ENCODE measurements around the gene TTYH3. TPM values are rescaled to one million over a fixed set of nuclear protein-coding genes. Genes with fewer than 3 reads are reported as not detected.
"Not testable (repeated sequence)": the region's sequence is repeated elsewhere in the genome, so short reads cannot be mapped to it uniquely, and the experiment has no call there.

TTYH3 gene, protein sequence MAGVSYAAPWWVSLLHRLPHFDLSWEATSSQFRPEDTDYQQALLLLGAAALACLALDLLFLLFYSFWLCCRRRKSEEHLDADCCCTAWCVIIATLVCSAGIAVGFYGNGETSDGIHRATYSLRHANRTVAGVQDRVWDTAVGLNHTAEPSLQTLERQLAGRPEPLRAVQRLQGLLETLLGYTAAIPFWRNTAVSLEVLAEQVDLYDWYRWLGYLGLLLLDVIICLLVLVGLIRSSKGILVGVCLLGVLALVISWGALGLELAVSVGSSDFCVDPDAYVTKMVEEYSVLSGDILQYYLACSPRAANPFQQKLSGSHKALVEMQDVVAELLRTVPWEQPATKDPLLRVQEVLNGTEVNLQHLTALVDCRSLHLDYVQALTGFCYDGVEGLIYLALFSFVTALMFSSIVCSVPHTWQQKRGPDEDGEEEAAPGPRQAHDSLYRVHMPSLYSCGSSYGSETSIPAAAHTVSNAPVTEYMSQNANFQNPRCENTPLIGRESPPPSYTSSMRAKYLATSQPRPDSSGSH
- 10 to 100 TPM; 26.8 to 27.2 TPM for total RNA-seq

GRCh38 chr7:2631946-2632732 lies at the start of gene TTYH3:
TSS of gene TTYH3 (plus strand) at chr7:2631986. CDS start at chr7:2632156, 170 bp downstream.
- H3K27me3 Mint-ChIP-seq, result no peaks in the 10 kb centered on the region
- no peaks in the 10 kb centered on the region for H3K36me3 Mint-ChIP-seq
- H3K4me3 Mint-ChIP-seq, result peak within 1 kb of the TSS; percentile 93
- no peak for DNase-seq
- peaks cover 16% of the 10 kb centered on the region for H3K4me1 Mint-ChIP-seq
- H3K27ac Mint-ChIP-seq, result peak within 1 kb of the TSS; percentile 86
- no peaks in the 10 kb centered on the region for H3K9me3 Mint-ChIP-seq

- H3K9me3 Mint-ChIP-seq, result no peaks in the 10 kb centered on the region
- no peaks in the 10 kb centered on the region for H3K27me3 Mint-ChIP-seq
- DNase-seq, result no peak
- H3K27ac Mint-ChIP-seq, result no peak overlapping the region
- no peaks in the 10 kb centered on the region for H3K4me1 Mint-ChIP-seq
- H3K4me3 Mint-ChIP-seq, result no peak overlapping the region
- H3K36me3 Mint-ChIP-seq, result no peaks in the 10 kb centered on the region
Measured at GRCh38 chr7:2582006-2582735, 49.6 kb upstream of the TTYH3 start.

- Mint-ChIP-seq H3K36me3 (no peaks in the 10 kb centered on the region), H3K27me3 (no peaks in the 10 kb centered on the region), H3K4me3 (no peak overlapping the region), H3K4me1 (no peaks in the 10 kb centered on the region), H3K27ac (no peak overlapping the region), H3K9me3 (no peaks in the 10 kb centered on the region)
- DNase-seq, result no peak
Measured at GRCh38 chr7:2583798-2584580, 47.8 kb upstream of the TTYH3 start.

GRCh38 chr7:2585446-2585845 lies 46.3 kb upstream of the TTYH3 start:
- no peaks in the 10 kb centered on the region for H3K4me1 Mint-ChIP-seq
- H3K4me3 Mint-ChIP-seq, result no peak overlapping the region
- no peaks in the 10 kb centered on the region for H3K36me3 Mint-ChIP-seq
- no peak for DNase-seq
- H3K27me3 Mint-ChIP-seq, result no peaks in the 10 kb centered on the region
- no peaks in the 10 kb centered on the region for H3K9me3 Mint-ChIP-seq
- no peak overlapping the region for H3K27ac Mint-ChIP-seq

DNA sequence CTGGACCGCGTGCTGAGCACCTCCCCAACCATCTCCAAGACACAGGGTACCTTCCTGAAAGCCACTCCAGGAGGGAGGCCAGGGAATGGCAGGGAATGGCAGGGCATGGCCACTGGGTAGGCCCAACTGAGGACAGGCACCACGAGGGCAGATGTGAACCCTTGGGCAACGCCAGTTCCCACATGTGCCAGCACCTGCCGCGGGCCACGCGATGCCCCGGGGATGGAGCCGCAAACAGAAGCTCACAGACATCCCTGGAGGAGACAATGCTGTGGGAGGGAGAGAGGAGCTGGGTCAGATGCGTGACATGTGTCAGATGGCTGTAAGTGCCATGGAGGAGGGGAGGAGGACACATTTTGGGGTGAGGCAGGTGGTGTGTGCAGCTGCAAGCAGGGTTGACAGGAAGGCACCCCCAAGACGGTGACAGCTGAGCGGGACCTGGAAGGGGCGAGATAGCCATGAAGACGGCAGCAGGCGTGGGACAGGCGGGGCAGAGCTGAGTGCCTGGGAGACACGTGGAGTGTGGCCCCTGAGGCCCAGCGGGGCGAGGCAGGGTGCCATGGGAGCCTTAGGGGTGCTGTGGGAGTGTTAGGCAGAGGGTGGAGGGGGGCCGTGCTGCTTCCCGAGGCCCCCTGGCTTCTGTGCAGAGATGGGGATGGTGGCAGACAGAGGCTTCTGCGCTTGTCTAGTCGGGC lies 45.3 kb upstream of the TTYH3 start:
- Mint-ChIP-seq H3K27ac (no peak overlapping the region), H3K4me1 (no peaks in the 10 kb centered on the region), H3K9me3 (no peaks in the 10 kb centered on the region), H3K36me3 (no peaks in the 10 kb centered on the region), H3K4me3 (no peak overlapping the region), H3K27me3 (no peaks in the 10 kb centered on the region)
- DNase-seq, result no peak

DNA sequence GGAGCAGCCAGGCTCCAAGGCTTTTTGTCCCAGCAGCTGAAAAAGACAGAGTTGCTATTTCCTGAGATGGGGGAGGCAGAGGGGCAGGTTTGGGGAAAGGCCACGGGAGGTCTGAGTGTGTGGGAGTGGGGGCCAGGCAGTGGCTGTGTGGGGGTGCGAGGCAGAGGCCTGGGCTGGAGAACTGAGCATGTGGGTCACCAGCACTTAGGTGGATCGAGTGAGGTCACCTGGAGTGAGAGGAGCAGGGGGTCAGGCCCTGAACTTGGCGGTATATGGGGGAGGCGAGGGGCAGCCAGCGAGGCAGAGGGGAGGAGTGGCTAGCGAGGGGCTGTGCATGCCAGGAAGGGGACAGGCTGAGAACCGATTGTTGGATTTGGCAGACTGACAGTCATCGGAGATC lies 44.7 kb upstream of the TTYH3 start:
- Mint-ChIP-seq H3K36me3 (no peaks in the 10 kb centered on the region), H3K27me3 (no peaks in the 10 kb centered on the region), H3K4me1 (no peaks in the 10 kb centered on the region), H3K4me3 (no peak overlapping the region), H3K9me3 (no peaks in the 10 kb centered on the region), H3K27ac (no peak overlapping the region)
- no peak for DNase-seq

DNA sequence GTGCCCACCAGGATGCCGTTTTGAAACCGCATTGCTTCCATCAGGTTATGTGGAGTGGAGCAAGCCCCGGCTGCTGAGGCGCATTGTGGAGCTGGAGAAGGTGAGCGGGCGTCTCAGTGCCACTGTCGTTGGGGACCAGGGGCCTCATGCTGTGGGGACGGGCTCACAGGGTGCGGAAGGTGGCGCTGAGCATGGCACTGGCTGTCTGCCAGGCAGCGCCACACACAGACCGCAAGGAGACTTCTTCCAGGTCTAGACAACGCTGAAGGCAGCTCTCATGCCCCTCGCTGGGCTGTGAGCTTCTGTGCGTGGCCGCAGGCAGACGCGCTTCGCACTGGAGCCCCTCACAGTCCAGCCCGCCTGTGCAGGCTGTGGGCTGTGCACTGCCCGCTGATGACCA lies 44.0 kb upstream of the TTYH3 start:
- no peak overlapping the region for H3K4me3 Mint-ChIP-seq
- no peaks in the 10 kb centered on the region for H3K4me1 Mint-ChIP-seq
- H3K36me3 Mint-ChIP-seq, result peaks cover 1% of the 10 kb centered on the region
- no peak for DNase-seq
- no peak overlapping the region for H3K27ac Mint-ChIP-seq
- no peaks in the 10 kb centered on the region for H3K27me3 Mint-ChIP-seq
- H3K9me3 Mint-ChIP-seq, result no peaks in the 10 kb centered on the region

DNA sequence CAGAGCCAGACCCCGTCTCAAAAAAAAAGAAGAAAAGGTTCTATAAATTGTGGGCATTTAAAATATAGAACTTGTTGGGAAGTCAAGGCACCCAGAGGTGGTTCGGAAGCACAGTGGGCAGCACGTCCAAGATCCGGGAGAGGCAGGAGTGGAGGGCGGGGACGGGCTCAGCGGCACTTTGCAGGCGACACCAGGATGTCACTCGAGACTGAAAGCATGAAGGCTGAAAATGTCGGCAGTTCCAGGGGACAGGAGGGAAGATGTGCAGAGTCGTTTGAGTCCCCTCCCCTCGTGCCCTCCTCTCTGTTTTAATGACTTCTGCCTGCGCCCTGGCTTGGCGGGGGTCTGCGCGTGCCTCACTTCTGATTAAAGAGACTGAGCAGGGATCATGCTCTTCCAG lies 42.4 kb upstream of the TTYH3 start:
- Mint-ChIP-seq H3K4me1 (no peaks in the 10 kb centered on the region), H3K27me3 (no peaks in the 10 kb centered on the region), H3K4me3 (no peak overlapping the region), H3K36me3 (peaks cover 4% of the 10 kb centered on the region), H3K27ac (no peak overlapping the region), H3K9me3 (no peaks in the 10 kb centered on the region)
- no peak for DNase-seq

DNA sequence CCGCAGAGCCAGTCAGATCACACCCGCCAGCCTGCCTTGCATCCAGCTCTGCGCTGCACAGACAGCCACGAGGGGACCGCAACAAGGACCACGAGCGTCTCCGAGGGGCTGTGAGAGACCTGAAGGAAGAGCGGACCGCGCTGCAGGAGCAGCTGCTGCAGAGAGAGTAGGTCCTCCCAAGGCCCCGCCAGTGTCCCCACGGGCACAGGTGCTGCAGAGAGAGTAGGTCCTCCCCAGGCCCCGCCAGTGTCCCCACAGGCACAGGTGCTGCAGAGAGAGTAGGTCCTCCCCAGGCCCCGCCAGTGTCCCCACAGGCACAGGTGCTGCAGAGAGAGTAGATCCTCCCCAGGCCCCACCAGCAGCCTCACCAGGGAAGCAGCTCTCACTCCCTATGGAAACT lies 41.8 kb upstream of the TTYH3 start:
- not testable (repeated sequence) for H3K27ac Mint-ChIP-seq

GRCh38 chr7:2592375-2592865 lies 39.4 kb upstream of the TTYH3 start:
- no peaks in the 10 kb centered on the region for H3K4me1 Mint-ChIP-seq
- no peaks in the 10 kb centered on the region for H3K9me3 Mint-ChIP-seq
- no peak overlapping the region for H3K27ac Mint-ChIP-seq
- H3K36me3 Mint-ChIP-seq, result peaks cover 4% of the 10 kb centered on the region
- no peak for DNase-seq
- no peak overlapping the region for H3K4me3 Mint-ChIP-seq
- no peaks in the 10 kb centered on the region for H3K27me3 Mint-ChIP-seq

More for the DNA sequence above, 41.8 kb upstream of the TTYH3 start:
- H3K9me3 Mint-ChIP-seq, H3K36me3 Mint-ChIP-seq, H3K27me3 Mint-ChIP-seq, DNase-seq, H3K4me1 Mint-ChIP-seq, H3K4me3 Mint-ChIP-seq: not testable (repeated sequence)

GRCh38 chr7:2593036-2593727 lies 38.6 kb upstream of the TTYH3 start:
- no peak overlapping the region for H3K27ac Mint-ChIP-seq
- no peak overlapping the region for H3K4me3 Mint-ChIP-seq
- no peak for DNase-seq
- H3K36me3 Mint-ChIP-seq, result peaks cover 4% of the 10 kb centered on the region
- H3K27me3 Mint-ChIP-seq, result no peaks in the 10 kb centered on the region
- no peaks in the 10 kb centered on the region for H3K9me3 Mint-ChIP-seq
- no peaks in the 10 kb centered on the region for H3K4me1 Mint-ChIP-seq

DNA sequence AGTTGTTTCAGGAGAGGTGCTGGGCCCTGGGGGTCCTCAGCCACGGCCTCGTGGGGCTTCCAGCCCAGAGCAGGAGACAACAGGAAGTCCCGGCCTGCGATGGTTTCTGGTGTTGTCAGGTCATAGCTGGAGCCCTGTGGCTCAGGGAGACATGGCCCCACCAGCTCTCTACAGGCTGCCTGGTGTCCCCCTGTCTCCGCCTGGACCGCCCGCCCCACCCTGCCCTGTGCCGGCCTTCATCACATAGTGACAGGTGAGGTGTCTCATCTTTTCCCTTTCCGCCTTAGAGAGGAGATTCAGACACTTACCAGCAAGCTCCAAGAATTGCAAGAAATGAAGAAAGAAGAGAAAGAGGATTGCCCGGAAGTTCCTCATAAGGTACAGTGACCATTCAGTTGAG lies 37.2 kb upstream of the TTYH3 start:
- no peak overlapping the region for H3K4me3 Mint-ChIP-seq
- H3K27ac Mint-ChIP-seq, result no peak overlapping the region
- no peak for DNase-seq
- peaks cover 4% of the 10 kb centered on the region for H3K36me3 Mint-ChIP-seq
- no peaks in the 10 kb centered on the region for H3K27me3 Mint-ChIP-seq
- no peaks in the 10 kb centered on the region for H3K4me1 Mint-ChIP-seq
- no peaks in the 10 kb centered on the region for H3K9me3 Mint-ChIP-seq

DNA sequence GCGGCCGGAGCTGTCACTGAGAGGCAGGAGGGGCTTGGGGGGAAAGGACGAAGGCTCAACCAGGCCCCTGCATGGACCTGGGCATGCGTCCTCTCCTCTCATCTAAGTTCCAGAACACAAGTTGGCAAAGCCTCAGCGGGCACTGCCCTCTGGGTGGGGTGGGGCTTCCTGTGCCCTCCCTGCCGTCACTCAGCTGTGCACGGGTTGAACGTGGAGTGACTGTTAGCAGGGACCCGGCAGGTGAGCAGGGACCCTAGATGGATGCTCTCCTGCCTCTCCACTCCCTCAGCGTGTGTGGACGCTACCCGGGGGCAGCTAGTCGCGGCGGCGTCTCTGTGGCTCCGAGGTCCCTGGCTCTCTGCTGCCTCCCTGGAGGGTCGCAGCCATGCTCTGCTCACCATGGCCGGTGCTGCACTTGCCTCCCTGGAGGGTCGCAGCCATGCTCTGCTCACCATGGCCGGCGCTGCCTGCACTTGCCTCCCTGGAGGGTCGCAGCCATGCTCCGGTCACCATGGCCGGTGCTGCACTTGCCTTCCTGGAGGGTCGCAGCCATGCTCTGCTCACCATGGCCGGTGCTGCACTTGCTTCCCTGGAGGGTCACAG lies 36.4 kb upstream of the TTYH3 start:
- Mint-ChIP-seq H3K4me3 (no peak overlapping the region), H3K27ac (no peak overlapping the region), H3K9me3 (no peaks in the 10 kb centered on the region), H3K27me3 (no peaks in the 10 kb centered on the region), H3K36me3 (peaks cover 4% of the 10 kb centered on the region), H3K4me1 (no peaks in the 10 kb centered on the region)
- no peak for DNase-seq
